Subcutaneous adipose tissue (tissue), 4 donors: ENCODE measurements around the gene RFTN1. TPM values are rescaled to one million over a fixed set of nuclear protein-coding genes. Genes with fewer than 3 reads are reported as not detected.

ENCODE experiments used
- total RNA-seq, 4 donors: library from RNA; depleted of rRNA; stranded (reverse); fragments of >200 nt; gene quantifications; one replicate each; pipeline ENCODE4 v1.1.0, GENCODE V29; 2016
- TF ChIP-seq, protein P1 (sequence below): fragments of 450-650 bp; IDR thresholded peaks from one replicate; pipeline ENCODE4 v1.5.1; 2016; ENCODE audit warnings: low read depth, mild to moderate bottlenecking, control low read depth, antibody characterized with exemption, moderate library complexity

RFTN1 gene
- total RNA-seq, 4 donors from 2014 or later: 58.1 to 116 (median 97.4) TPM

DNA sequence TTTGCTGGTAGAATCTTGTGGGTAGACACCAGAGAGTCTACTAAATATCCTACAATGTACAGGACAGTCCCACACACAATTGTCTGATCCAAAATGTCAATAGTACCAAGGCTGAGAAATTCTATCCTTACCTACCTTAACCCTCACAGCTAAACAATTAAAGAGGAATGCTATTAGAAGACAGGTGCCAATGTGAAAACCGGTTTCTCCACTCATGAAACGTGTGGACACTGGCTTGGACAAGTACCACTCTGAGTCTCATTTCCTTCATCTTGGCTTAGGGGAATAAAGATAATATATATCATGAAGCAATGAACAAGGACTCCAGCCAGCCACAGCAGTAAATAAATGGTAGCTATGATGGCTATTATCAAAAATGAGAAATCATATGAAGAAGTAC, 90.2 kb downstream of the RFTN1 start:
- TF ChIP-seq, protein P1, sequence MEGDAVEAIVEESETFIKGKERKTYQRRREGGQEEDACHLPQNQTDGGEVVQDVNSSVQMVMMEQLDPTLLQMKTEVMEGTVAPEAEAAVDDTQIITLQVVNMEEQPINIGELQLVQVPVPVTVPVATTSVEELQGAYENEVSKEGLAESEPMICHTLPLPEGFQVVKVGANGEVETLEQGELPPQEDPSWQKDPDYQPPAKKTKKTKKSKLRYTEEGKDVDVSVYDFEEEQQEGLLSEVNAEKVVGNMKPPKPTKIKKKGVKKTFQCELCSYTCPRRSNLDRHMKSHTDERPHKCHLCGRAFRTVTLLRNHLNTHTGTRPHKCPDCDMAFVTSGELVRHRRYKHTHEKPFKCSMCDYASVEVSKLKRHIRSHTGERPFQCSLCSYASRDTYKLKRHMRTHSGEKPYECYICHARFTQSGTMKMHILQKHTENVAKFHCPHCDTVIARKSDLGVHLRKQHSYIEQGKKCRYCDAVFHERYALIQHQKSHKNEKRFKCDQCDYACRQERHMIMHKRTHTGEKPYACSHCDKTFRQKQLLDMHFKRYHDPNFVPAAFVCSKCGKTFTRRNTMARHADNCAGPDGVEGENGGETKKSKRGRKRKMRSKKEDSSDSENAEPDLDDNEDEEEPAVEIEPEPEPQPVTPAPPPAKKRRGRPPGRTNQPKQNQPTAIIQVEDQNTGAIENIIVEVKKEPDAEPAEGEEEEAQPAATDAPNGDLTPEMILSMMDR: no peak

DNA sequence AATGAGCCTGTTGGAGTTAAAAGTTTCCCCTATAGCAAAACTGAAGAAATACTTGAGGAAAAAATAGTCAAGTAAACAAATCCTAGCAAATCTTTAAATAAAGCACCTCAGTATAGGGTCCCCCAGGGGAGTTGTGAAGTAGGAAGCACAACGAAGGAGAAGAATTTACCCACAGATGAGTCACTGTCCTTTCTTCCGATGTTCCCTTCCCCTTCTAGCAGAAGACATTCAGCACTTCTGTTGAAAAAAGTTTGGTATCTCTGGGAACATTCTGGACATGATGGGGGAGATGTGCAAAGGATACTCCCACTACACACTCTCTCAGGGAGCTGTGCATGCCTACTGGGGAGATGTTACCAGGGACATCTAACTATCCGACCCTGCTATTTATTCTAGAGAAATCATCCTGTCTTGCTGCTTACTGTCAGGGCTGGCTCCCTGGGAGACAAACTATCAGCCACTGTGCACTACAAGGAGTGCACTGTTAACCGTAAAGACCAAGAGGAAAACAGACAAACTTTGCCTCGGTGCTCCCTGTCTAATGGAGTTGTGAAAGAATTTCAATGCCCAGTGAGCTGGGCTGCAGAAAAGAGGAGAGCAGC, 93.8 kb downstream of the RFTN1 start:
- TF ChIP-seq, protein P1: no peak

DNA sequence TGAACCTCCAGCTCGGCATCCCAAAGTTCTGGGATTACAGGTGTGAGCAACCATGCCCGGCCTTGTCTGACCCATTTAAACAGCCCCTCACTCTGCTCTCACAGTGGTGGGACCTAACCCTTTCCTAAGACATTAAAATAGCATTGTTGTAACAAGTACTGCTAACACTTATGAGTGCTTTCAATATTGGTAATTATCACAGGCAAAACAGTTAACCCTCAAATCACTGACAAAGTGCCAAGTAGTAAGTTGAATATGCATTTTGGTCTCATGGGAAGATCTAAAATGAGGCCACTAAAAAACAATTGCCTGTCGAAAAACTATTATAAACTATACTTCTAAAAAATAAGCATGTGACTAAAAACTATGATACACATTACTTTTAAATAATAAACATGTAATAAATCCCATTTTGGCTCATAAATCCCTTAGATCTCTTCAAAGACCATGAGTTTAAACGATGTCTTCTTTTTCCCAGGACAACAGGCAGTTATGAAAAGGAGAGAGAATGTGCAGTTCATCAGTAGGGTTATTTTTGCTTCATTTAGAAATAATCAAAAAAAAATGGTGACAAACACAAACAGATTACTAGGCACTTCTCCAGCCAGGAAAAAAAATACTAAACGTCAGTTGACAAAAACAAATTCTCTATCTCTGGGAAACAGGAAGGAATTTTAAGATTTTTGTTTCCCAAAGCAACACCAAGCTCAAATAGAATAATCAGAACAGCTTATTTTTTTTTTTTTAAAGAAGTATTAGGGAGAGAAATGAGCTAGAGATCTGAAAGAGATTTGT, 95.4 kb downstream of the RFTN1 start:
- TF ChIP-seq, protein P1: no peak

DNA sequence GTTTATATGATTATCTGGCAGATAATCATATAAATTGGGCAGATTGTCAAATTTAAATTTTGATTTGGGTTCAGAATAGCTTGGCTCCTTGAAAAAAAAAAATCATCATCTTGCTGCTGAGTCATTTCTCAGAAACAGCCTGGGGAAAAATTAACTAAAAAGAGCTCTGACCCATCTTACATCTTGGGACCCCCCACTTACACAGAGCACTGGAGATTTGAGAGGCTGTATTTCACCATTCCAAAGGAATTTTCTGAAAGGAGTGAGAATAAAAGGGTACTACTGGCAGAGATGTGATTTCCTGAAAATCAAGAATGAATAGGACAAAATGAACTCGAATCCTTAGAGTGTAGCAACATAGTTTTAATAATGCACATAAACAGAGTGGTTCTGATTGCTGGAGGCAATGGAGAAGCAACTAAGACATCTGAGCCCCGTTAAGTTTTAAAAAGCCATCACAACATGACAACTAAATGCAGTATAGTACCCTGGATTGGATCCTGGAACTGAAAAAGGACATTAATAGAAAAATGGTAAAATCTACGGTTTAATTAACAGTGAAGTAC, 97.5 kb downstream of the RFTN1 start:
- TF ChIP-seq, protein P1: no peak

GRCh38 chr3:16413321-16413720, 100.2 kb downstream of the RFTN1 start:
- TF ChIP-seq, protein P1: no peak

DNA sequence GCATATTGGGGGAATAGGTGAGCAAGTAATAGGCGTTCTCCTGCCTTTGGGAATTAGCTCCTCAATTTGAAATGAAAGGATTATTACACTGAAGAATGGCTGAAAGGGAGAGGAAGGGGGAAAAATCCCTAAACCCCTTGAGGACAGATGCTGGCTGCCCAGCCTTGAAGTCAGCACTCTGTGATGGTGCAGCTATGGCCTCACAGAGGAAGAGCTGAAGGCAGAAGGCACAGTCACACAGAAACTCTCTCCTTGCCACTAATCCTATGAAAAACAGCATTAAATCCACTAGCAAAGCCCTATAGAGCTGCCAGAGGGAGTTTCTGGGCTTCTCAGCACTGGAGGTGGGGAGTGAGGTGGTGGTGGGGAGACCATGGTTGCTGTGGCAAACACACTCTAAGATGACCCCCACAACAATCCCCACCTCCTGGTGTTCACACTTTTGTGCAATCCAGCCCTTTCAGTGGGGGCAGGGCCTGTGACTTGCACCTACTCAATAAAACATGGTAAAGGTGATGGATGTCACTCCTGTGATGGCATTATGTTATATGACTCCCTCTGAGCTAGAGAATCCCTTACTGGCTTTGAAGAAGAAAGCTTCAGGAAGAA, 101.2 kb downstream of the RFTN1 start:
- TF ChIP-seq, protein P1: no peak

- TF ChIP-seq, protein P1: no peak
Observed at GRCh38 chr3:16411441-16411840, 102.1 kb downstream of the RFTN1 start.
